Skeletal muscle cell (primary cell): ENCODE data around the gene PADI4.
"Not testable (repeated sequence)": the region's sequence is repeated elsewhere in the genome, so short reads cannot be mapped to it uniquely, and the experiment has no call there.

Experiments used
- DNase-seq: peaks from one replicate; pipeline ENCODE4 v3.0.0-alpha.2; 2010; ENCODE audit warnings: low read depth
- H3K4me3 ChIP-seq: 2 replicates; pipeline ENCODE4 v1.5.1; 2011; ENCODE audit warnings: low read depth, mild to moderate bottlenecking, control low read depth, low read length, moderate library complexity

PADI4 gene

GRCh38 chr1:17342014-17342441, 34.0 kb downstream of the PADI4 start:
- no peak overlapping the region for H3K4me3 ChIP-seq
- no peak for DNase-seq

DNA sequence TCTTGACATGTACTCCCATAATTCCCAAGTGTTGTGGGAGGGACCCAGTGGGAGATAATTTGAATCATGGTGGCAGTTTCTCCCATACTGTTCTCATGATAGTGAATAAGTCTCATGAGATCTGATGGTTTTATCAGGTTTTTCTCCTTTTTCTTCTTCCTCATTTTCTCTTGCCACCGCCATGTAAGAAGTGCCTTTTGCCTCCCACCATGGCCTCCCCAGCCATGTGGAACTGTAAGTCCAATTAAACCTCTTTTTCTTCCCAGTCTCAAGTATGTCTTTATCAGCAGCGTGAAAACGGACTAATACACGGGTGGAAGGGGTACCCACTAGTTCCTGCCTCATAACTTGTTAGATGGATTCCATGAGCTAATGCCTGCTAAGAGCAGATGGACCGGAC, 37.5 kb downstream of the PADI4 start:
- DNase-seq, H3K4me3 ChIP-seq: not testable (repeated sequence)

GRCh38 chr1:17346046-17346789, 38.2 kb downstream of the PADI4 start:
- no peak for DNase-seq
- H3K4me3 ChIP-seq = no peak overlapping the region

DNA sequence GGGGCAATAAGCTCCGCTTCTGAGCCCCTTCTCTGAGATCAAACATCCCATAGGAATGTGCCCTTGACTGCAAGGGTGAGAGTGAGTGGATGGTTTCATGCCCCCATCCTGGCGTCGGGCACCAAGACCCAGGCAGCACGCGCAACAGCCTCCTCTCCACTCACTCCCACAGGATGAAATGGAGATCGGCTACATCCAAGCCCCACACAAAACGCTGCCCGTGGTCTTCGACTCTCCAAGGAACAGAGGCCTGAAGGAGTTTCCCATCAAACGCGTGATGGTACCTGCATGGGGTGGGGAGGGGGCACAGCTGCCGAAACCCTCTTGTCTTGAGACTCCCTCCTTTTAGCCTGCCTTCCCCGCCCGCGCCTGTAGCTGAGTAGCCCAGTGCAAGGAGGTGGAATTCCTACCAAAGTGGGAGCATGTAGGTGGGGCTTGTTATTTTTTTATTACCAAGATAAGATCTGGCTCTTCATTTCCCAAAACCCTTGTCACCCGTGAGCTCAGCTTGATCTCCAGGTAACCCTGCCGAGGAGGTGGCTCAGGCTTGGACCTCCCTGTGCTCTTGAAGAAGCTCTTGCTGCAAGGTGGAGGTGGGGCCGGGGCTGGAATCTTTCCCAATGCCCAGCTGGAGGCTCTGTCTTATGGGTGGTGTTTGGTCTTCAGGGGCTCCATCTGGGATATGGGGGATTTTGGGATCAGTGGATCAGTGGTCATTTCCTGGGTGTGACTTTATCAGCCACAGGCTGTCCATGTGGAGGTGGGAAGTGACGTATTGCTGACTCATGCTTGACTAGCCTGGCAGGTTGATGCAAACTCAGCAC, 40.0 kb downstream of the PADI4 start:
- no peak overlapping the region for H3K4me3 ChIP-seq
- no peak for DNase-seq

DNA sequence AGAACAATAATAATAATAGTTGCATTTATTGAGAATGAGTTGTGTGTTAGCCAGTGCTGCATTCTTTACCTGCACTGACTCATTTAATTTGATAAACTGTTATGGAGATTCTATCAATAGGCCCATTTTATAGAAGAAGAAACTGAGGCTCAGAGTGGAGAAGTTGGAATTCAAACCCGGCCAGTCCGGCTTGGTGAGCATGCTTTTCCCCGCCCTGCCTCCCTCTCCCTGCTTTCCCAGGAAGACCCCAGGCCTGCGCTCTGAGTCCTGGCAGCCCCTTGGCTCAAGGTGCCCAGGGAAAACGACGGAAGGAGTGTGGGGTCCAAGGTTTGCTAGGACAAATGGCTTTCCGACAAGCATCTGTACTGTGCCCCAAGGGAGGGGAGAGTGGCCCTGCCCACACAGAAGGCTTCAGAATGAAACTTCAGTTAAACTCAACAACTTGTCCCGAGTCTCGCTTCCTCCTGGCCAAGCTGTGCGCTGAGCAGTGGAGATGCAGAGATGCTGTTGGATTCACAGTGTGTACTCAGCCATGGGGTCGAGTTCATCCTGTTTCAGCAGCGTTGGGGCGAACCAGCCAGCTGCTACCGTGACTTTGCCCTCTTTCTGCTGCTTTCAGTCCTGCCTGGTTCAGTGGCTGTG, 40.7 kb downstream of the PADI4 start:
- DNase-seq = no peak
- H3K4me3 ChIP-seq = no peak overlapping the region

DNA sequence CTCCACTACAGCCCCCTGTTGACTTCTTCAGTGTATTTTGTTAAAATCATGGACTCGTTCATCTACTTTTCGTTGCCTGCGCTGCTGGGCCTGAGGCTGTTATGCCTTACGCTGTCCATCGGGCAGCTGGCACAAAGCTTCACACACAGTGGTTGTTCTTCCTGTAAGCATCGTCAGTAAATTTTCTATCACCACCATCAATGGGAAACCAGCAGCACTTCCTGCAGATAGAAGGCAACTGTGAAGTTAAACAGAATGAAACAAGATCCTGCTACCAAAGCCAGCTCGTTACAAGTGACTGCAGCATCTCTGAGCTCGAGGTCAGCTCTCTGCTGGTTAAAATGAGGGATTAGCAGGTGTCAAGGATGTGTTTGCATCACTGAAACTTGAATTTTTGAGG, 42.1 kb downstream of the PADI4 start:
- H3K4me3 ChIP-seq = no peak overlapping the region
- no peak for DNase-seq

GRCh38 chr1:17350928-17351446, 43.0 kb downstream of the PADI4 start:
- DNase-seq = no peak
- no peak overlapping the region for H3K4me3 ChIP-seq

DNA sequence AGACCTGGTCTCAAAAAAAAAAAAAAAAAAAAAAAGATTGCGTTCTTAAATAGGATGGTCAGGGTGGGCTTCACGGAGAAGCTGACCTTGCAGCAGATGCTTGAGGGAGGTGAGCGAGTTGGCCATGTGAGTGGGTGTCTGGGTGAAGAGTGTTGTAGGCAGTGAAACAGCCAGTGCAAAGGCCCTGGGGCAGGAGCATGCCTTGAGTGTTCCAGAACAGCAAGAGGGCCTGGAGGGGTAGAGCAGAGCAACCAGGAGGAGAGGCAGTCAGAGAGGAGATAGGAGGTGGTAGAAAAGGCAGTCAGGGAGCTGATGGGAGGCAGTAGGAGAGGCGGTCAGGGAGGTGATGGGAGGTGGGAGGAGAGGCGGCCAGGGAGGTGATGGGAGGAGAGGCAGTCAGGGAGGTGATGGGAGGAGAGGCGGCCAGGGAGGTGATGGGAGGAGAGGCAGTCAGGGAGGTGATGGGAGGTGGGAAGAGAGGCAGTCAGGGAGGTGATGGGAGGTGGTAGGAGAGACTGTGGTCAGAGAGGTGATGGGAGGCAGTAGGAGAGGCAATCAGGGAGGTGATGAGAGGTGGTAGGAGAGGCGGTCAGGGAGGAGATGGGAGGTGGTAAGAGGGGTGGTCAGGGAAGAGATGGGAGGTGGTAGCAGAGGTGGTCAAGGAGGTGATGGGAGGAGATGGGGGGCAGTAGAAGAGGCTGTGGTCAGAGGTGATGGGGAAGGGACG, 43.8 kb downstream of the PADI4 start:
- DNase-seq = no peak
- no peak overlapping the region for H3K4me3 ChIP-seq

DNA sequence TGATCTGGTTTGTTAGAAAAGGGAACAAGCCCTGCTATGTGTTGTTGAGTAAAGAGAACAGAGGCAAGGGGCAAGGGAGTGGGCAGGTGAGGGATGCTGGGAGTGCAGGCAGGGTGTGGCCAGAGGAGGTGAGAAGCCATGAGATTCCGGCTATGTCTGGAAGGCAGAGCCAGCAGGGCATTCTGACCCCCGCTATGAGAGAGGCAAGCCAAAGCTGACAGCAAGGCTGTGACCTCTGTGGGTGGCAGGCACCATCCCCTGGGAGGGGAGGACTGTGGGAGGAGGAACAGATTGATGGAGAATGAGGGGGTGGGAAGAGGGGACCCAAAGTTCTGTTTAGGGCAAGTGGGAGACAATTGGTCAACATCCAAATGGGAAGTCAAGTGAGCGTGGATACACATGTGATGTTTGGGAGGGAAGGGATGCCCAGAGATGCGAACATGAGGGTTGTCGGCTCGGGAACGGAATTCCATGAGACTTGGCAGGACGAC, 44.5 kb downstream of the PADI4 start:
- no peak for DNase-seq
- no peak overlapping the region for H3K4me3 ChIP-seq

GRCh38 chr1:17355898-17356297, 47.9 kb downstream of the PADI4 start:
- H3K4me3 ChIP-seq = no peak overlapping the region
- no peak for DNase-seq

DNA sequence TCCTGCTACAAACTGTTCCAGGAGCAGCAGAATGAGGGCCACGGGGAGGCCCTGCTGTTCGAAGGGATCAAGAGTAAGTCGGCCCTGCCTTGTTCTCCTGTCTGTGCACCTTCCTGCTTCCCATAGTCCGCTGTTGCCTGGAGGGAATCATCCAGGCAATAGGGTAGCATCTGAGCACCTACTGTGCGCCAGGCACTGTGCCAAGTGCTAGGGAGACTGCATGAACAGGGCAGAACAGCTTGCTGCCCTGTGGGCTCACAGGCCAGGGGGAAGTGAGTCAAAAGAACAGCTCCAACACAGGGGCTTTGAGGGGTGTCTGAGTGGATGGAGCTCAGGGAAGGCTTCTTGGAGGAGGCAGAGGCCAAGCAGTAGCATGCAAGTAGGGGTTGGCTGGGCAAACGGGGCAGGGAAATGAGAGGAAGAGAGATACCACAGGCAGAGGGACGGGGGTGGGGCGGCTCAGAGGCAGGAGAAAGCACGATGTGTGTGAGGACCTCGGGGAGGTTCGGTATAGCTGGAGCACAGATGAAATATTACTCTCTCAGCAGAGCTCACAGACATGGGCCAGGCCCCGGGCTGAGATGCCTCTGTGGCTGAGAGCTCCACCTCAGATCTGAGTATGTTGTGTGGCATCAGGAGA, 48.5 kb downstream of the PADI4 start:
- H3K4me3 ChIP-seq = no peak overlapping the region
- DNase-seq = no peak

DNA sequence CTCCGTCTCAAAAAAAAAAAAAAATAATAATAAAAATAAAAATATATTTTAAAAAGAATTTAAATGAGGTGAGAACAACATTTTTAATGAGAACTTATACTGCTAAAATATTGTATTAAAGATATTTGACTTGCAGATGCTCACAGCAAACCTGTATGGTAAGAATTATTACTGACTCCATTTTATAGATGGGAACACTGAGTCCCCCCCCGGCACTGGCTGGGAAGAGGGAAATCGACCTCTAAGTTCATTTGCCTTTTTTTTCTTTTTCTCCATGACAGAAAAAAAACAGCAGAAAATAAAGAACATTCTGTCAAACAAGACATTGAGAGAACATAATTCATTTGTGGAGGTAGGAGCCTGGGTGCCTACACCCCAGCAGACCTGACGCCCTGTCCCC, 50.6 kb downstream of the PADI4 start:
- H3K4me3 ChIP-seq = no peak overlapping the region
- DNase-seq = no peak

GRCh38 chr1:17359031-17359430, 51.0 kb downstream of the PADI4 start:
- no peak overlapping the region for H3K4me3 ChIP-seq
- no peak for DNase-seq

- H3K4me3 ChIP-seq = no peak overlapping the region
- DNase-seq = no peak
These were observed 51.8 kb downstream of the PADI4 start for GRCh38 chr1:17359808-17360207.

- no peak for DNase-seq
- no peak overlapping the region for H3K4me3 ChIP-seq
These were observed 52.4 kb downstream of the PADI4 start for GRCh38 chr1:17360272-17360956.

DNA sequence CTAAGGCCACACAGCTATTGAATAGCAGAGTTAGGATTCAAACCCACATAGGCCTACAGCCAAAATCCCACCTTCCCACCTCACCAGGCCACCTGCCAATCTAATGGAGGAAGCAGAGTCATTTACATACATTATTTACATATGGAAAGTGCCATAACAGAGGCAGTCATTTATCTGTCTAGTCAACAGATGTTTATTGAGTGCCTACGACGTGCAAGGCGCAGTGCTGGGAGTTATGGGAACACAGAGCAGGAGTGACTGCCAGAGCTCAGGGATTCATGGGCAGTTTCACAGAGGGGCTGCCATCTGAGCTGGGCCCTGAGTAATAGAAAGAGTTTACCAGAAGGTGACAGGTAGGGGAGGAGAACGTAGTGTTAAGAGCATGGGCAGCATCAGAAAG, 53.7 kb downstream of the PADI4 start:
- DNase-seq = no peak
- no peak overlapping the region for H3K4me3 ChIP-seq

- no peak overlapping the region for H3K4me3 ChIP-seq
- no peak for DNase-seq
These were observed 55.4 kb downstream of the PADI4 start for GRCh38 chr1:17363351-17363750.

GRCh38 chr1:17363771-17364170, 55.8 kb downstream of the PADI4 start:
- no peak overlapping the region for H3K4me3 ChIP-seq
- no peak for DNase-seq
